GM23338 (cell line): ENCODE data around the gene HSD11B2. TPM values are rescaled to one million over a fixed set of nuclear protein-coding genes. Genes with fewer than 3 reads are reported as not detected.
A peak's percentile ranks its signal among the peaks of the same experiment; 100 is the strongest.

ENCODE experiments used
- ATAC-seq: fragments of 200-7000 bp; cut with Tn5 transposase; 3 replicates; pipeline ENCODE4 v1.9.1; 2020
- DNase-seq: peaks from one replicate; pipeline ENCODE4 v3.0.0-alpha.2; 2015; ENCODE audit warnings: low spot score
- H2AFZ ChIP-seq: fragments of 200-600 bp; sonication (generic); 2 replicates; pipeline ENCODE4 v1.8.0; 2016; ENCODE audit warnings: antibody characterized with exemption, mild to moderate bottlenecking, moderate library complexity
- H3F3A ChIP-seq: fragments of 200-600 bp; sonication (generic); replicated peaks from 2 replicates; pipeline ENCODE4 v1.8.0; 2017; ENCODE audit warnings: antibody characterized with exemption, mixed run types, low read depth
- H3K27ac ChIP-seq: fragments of 200-600 bp; sonication (generic); 2 replicates; pipeline ENCODE4 v1.6.1; 2016; ENCODE audit warnings: low read depth
- H3K27me3 ChIP-seq: fragments of 200-600 bp; sonication (generic); 2 replicates; pipeline ENCODE4 v1.8.0; 2016; ENCODE audit warnings: mild to moderate bottlenecking, mixed run types, moderate library complexity; ENCODE audit not compliant: insufficient read depth
- H3K36me3 ChIP-seq: fragments of 200-600 bp; sonication (generic); 2 replicates; pipeline ENCODE4 v1.8.0; 2016; ENCODE audit warnings: mild to moderate bottlenecking; ENCODE audit not compliant: insufficient read depth
- H3K4me1 ChIP-seq: fragments of 200-600 bp; sonication (generic); 2 replicates; pipeline ENCODE4 v1.8.0; 2016; ENCODE audit warnings: mild to moderate bottlenecking, moderate library complexity; ENCODE audit not compliant: insufficient read depth
- H3K4me2 ChIP-seq: fragments of 200-600 bp; sonication (generic); 2 replicates; pipeline ENCODE4 v1.7.1; 2017; ENCODE audit warnings: mixed run types
- H3K4me3 ChIP-seq: fragments of 200-600 bp; sonication (generic); 2 replicates; pipeline ENCODE4 v1.6.1; 2016; ENCODE audit warnings: mixed run types
- H3K79me2 ChIP-seq: fragments of 200-600 bp; sonication (generic); replicated peaks from 2 replicates; pipeline ENCODE4 v1.8.0; 2017; ENCODE audit warnings: mild to moderate bottlenecking; ENCODE audit not compliant: insufficient read depth
- H3K9me2 ChIP-seq: fragments of 200-600 bp; sonication (generic); 2 replicates; pipeline ENCODE4 v1.8.0; 2017; ENCODE audit not compliant: insufficient read depth
- H4K20me1 ChIP-seq: fragments of 200-600 bp; sonication (generic); replicated peaks from 2 replicates; pipeline ENCODE4 v1.8.0; 2017; ENCODE audit warnings: mild to moderate bottlenecking; ENCODE audit not compliant: insufficient read depth
- H3K27ac Mint-ChIP-seq: 2 replicates; pipeline ENCODE4 v1.8.0; 2020; ENCODE audit warnings: inconsistent platforms, mild to moderate bottlenecking, moderate library complexity, mixed read lengths
- H3K27me3 Mint-ChIP-seq: 3 replicates; pipeline ENCODE4 v1.8.0; 2022; ENCODE audit warnings: low read depth, mild to moderate bottlenecking, moderate library complexity, mixed read lengths, inconsistent platforms; ENCODE audit not compliant: insufficient read depth, poor library complexity
- H3K36me3 Mint-ChIP-seq: 3 replicates; pipeline ENCODE4 v1.8.0; 2021; ENCODE audit warnings: low read depth, mild to moderate bottlenecking, inconsistent platforms, moderate library complexity, mixed read lengths
- H3K4me1 Mint-ChIP-seq: 3 replicates; pipeline ENCODE4 v1.8.0; 2020; ENCODE audit warnings: mild to moderate bottlenecking, inconsistent platforms, mixed read lengths
- H3K4me3 Mint-ChIP-seq: 3 replicates; pipeline ENCODE4 v1.8.0; 2021; ENCODE audit warnings: moderate library complexity, mild to moderate bottlenecking, inconsistent platforms, mixed read lengths
- H3K9me3 Mint-ChIP-seq: 3 replicates; pipeline ENCODE4 v1.8.0; 2020; ENCODE audit warnings: moderate library complexity, mild to moderate bottlenecking, inconsistent platforms, mixed read lengths
- CTCF ChIP-seq, 2 experiments: fragments of 200-600 bp in 1 of 2; sonication (generic) in 1 of 2; conservative IDR thresholded peaks; 2 replicates each; pipeline versions ENCODE4 v1.5.1 to v1.6.1; 2016 to 2017; ENCODE audit warnings: antibody characterized with exemption in 2 of 2, low read depth in 2 of 2, mild to moderate bottlenecking in 2 of 2, moderate library complexity in 1 of 2
- ETS1 ChIP-seq: IDR thresholded peaks from 2 replicates; pipeline ENCODE4 v1.6.1; 2016; ENCODE audit warnings: antibody characterized with exemption
- JUNB ChIP-seq: IDR thresholded peaks from one replicate; pipeline ENCODE4 v1.6.1; 2016; ENCODE audit warnings: antibody characterized with exemption; ENCODE audit not compliant: unreplicated experiment
- NANOG ChIP-seq: IDR thresholded peaks from 2 replicates; pipeline ENCODE4 v1.6.1; 2016; ENCODE audit warnings: antibody characterized with exemption, borderline replicate concordance
- POLR2AphosphoS5 ChIP-seq: IDR thresholded peaks from 2 replicates; pipeline ENCODE4 v1.6.1; 2016; ENCODE audit warnings: antibody characterized with exemption, low read depth
- ZNF114 ChIP-seq: fragments of 250-450 bp; sonication (Bioruptor Pico); IDR thresholded peaks from 2 replicates; pipeline ENCODE4 v1.5.0; 2020; ENCODE audit warnings: mild to moderate bottlenecking, moderate library complexity
- ZNF331 ChIP-seq: fragments of 250-450 bp; sonication (Bioruptor Pico); IDR thresholded peaks from 2 replicates; pipeline ENCODE4 v1.5.0; 2020; ENCODE audit warnings: low read depth, mild to moderate bottlenecking, moderate library complexity
- polyA plus RNA-seq: library from polyadenylated mRNA; unstranded; fragments of >200 nt; fragmentation: Nextera tagmentation; extraction: Ambion mirVana; gene quantifications from 2 replicates; pipeline ENCODE4 v1.2.1, GENCODE V29; 2016
- total RNA-seq: library from RNA; depleted of rRNA; stranded (reverse); fragments of >200 nt; shearing (Covaris generic); gene quantifications from 2 replicates; pipeline ENCODE4 v1.2.3, GENCODE V29; 2014

Gene HSD11B2
- total and polyA plus RNA-seq, 2 experiments from 2014 or later: 14.8 to 23.0 TPM

DNA sequence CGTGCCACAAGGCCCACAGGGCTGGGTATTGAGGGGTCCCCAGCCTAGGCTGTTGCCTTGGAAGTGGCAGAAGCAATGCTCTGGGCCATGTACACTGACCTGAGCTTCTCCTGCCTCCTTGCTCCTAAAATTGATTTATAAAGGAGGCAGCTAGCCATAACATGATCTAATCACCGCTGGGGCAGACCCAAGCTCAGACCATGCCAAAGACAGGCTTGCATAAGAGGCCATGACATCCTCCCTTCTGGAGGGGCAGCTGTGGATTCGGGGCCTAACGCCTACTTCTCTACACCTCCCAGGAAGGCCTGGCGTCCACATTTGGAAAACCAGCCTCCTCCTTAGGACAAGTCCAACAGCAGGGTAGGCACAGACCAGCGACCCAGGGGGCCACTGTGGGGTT, 12.3 kb downstream of the HSD11B2 start:
- H2AFZ ChIP-seq: no peak overlapping the region
- Mint-ChIP-seq H3K27me3 (peaks cover 15% of the 10 kb centered on the region), H3K4me3 (no peak overlapping the region), H3K36me3 (peaks cover 22% of the 10 kb centered on the region), H3K27ac (no peak overlapping the region; the same call in 1 of the 2 replicates), H3K4me1 (peaks cover 10% of the 10 kb centered on the region), H3K9me3 (peaks cover 3% of the 10 kb centered on the region; the same call in 1 of the 3 replicates)
- H3K4me3 ChIP-seq: no peak overlapping the region
- no peaks in the 10 kb centered on the region for H3K79me2 ChIP-seq
- no peaks in the 10 kb centered on the region for H3K4me1 ChIP-seq
- H4K20me1 ChIP-seq: no peaks in the 10 kb centered on the region; the same call in 1 of the 2 replicates
- TF ChIP-seq ETS1: no peak
- no peak for TF ChIP-seq ZNF114 (CRISPR knock-in tag)
- no peak for TF ChIP-seq POLR2AphosphoS5
- no peak for TF ChIP-seq CTCF (conservative IDR thresholded peaks at IDR 0.05; ENCODE audit: low read depth in 2 of 2)
- no peak for TF ChIP-seq ZNF331 (CRISPR knock-in tag)
- no peak for TF ChIP-seq NANOG
- ATAC-seq: no peak
- H3K9me2 ChIP-seq: no peaks in the 10 kb centered on the region
- H3K27ac ChIP-seq: no peak overlapping the region
- H3F3A ChIP-seq: no peaks in the 10 kb centered on the region
- no peaks in the 10 kb centered on the region for H3K27me3 ChIP-seq
- no peaks in the 10 kb centered on the region for H3K36me3 ChIP-seq
- DNase-seq: no peak
- no peak overlapping the region for H3K4me2 ChIP-seq

DNA sequence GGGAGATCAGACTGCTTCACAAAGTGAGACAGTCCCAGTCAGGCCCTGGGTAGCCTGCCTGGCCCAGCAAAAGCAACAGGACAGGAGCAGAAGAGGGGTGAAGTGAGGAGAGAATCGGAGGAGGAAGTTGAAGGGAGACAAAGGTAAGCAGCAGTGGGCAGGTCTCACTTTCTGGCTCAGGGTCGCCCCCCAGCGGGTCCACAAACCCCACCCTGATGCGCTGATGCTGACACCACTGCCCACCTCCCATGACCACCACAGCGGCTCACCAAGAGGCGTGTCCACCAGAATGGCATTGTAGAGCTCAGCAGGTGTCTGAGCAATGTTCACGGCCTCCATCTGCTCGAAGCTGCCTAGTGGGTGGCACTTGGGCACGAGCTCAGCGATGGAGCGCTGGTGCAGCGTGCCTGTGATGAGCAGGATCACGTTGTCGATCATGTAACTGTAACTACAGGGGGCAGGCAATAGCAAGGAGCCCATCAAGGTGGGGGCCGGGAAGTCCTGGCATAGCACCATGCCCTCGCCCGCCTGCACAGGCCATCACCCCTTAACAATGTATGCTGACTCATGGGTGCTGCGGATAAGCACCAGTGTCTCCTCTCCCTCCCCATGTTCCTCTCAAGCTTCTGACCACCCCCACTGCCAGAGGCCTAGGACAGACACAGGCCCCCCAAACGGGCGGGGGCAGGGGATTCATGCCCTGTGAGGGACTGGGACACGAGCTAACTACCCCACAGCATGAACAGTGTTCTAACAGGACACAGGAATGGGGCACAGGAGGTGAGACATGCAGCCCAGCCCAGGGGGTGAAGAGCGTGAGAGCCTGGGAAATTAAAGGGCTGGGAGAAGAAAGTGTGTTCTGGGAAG, 13.6 kb downstream of the HSD11B2 start:
- peak overlapping the region; percentile 78 for H3K27ac Mint-ChIP-seq
- TF ChIP-seq CTCF (conservative IDR thresholded peaks at IDR 0.05; ENCODE audit: low read depth in 2 of 2) (peak; percentile 34 to 67), JUNB (no peak)
- Histone ChIP-seq H3K36me3 (no peaks in the 10 kb centered on the region), H3K4me1 (no peaks in the 10 kb centered on the region), H2AFZ (no peak overlapping the region), H3K79me2 (no peaks in the 10 kb centered on the region), H3F3A (no peaks in the 10 kb centered on the region), H3K4me3 (no peak overlapping the region), H3K27me3 (no peaks in the 10 kb centered on the region), H3K4me2 (no peak overlapping the region), H3K9me2 (no peaks in the 10 kb centered on the region), H4K20me1 (no peaks in the 10 kb centered on the region; the same call in 1 of the 2 replicates), H3K27ac (no peak overlapping the region)
- H3K4me1 Mint-ChIP-seq: peaks cover 10% of the 10 kb centered on the region
- no peak overlapping the region for H3K4me3 Mint-ChIP-seq
- peak; percentile 53 for ATAC-seq
- DNase-seq: peak; percentile 63
- H3K9me3 Mint-ChIP-seq: peaks cover 3% of the 10 kb centered on the region; the same call in 1 of the 3 replicates
- H3K27me3 Mint-ChIP-seq: peaks cover 14% of the 10 kb centered on the region
- peaks cover 17% of the 10 kb centered on the region for H3K36me3 Mint-ChIP-seq
